Endothelial cell of umbilical vein (primary cell): ENCODE data around the gene PODXL2. TPM values are rescaled to one million over a fixed set of nuclear protein-coding genes. Genes with fewer than 3 reads are reported as not detected.

Source experiments
- BruUV-seq: library from RNA; stranded (reverse); fragments of 400-500 nt; replicated peaks from 2 replicates; lab custom pipeline; 2021; lab: Mats Ljungman, UMichigan
- CTCF ChIA-PET: fragments of 300-600, 350-600 bp; sonication (Branson Sonifier 250); formaldehyde crosslinking; loops from one replicate; lab custom pipeline; 2021; ENCODE audit warnings: antibody characterized with exemption, inconsistent platforms; lab: Charles Lee
- POLR2A ChIA-PET: fragments of 300-600, 350-600 bp; sonication (Branson Sonifier 250); formaldehyde crosslinking; loops from one replicate; lab custom pipeline; 2021; ENCODE audit warnings: antibody characterized with exemption, inconsistent platforms; lab: Charles Lee
- DNase-seq: peaks from one replicate; pipeline ENCODE4 v3.0.0-alpha.2; 2011; ENCODE audit warnings: low read depth, low spot score
- FAIRE-seq: peaks from 2 replicates; lab custom pipeline; 2011; peaks lifted over from hg19 to GRCh38; lab: Jason Lieb, UNC
- H2AFZ ChIP-seq: 2 replicates; pipeline ENCODE4 v1.6.0; 2012; ENCODE audit warnings: low read depth, low read length, control low read depth, inconsistent platforms
- H3K27ac ChIP-seq: 2 replicates; pipeline ENCODE4 v1.5.1; 2011; ENCODE audit warnings: low read depth, mild to moderate bottlenecking, control low read depth, low read length, moderate library complexity; ENCODE audit not compliant: insufficient read depth
- H3K27me3 ChIP-seq, 2 experiments: 2 replicates each; pipeline versions ENCODE4 v1.6.0 to v1.6.1; 2011; ENCODE audit warnings: low read length in 2 of 2, mixed read lengths in 1 of 2; ENCODE audit not compliant: control insufficient read depth in 2 of 2, insufficient read depth in 2 of 2
- H3K36me3 ChIP-seq, 2 experiments: 2 replicates in 1 of 2; 3 replicates in 1 of 2; pipeline ENCODE4 v1.5.1; 2011; ENCODE audit warnings: low read length in 2 of 2, mild to moderate bottlenecking in 1 of 2, moderate library complexity in 1 of 2; ENCODE audit not compliant: control insufficient read depth in 2 of 2, insufficient read depth in 2 of 2; ENCODE audit errors: extremely low read depth in 1 of 2
- H3K4me1 ChIP-seq: 3 replicates; pipeline ENCODE4 v1.5.1; 2011; ENCODE audit warnings: mild to moderate bottlenecking, low read length; ENCODE audit not compliant: control insufficient read depth, insufficient read depth; ENCODE audit errors: extremely low read depth
- H3K4me2 ChIP-seq: 2 replicates; pipeline ENCODE4 v1.6.1; 2011; ENCODE audit warnings: low read length, control low read depth, mixed read lengths; ENCODE audit not compliant: insufficient read depth
- H3K4me3 ChIP-seq, 3 experiments: fragments of 200-600 bp in 1 of 3; sonication (generic), shearing (Covaris generic) in 1 of 3; replicated peaks in 1 of 3; 2 replicates each; pipeline ENCODE4 v1.5.1; 2011 to 2016; ENCODE audit warnings: control low read depth in 3 of 3, low read length in 3 of 3, mild to moderate bottlenecking in 2 of 3, inconsistent platforms in 1 of 3, low read depth in 1 of 3, moderate library complexity in 1 of 3; ENCODE audit not compliant: insufficient read depth in 1 of 3
- H3K79me2 ChIP-seq: 2 replicates; pipeline ENCODE4 v1.6.0; 2012; ENCODE audit warnings: low read length, inconsistent platforms; ENCODE audit not compliant: control insufficient read depth, insufficient read depth
- H3K9ac ChIP-seq: replicated peaks from 2 replicates; pipeline ENCODE3; 2011; ENCODE audit warnings: low read length, control low read depth; ENCODE audit not compliant: insufficient read depth; ENCODE audit errors: extremely low read depth
- H3K9me1 ChIP-seq: replicated peaks from 3 replicates; pipeline ENCODE4 v1.6.0; 2011; ENCODE audit warnings: mild to moderate bottlenecking, low read length; ENCODE audit not compliant: control insufficient read depth, insufficient read depth; ENCODE audit errors: extremely low read depth
- H3K9me3 ChIP-seq: replicated peaks from 2 replicates; pipeline ENCODE4 v1.5.1; 2012; ENCODE audit warnings: low read length, inconsistent platforms; ENCODE audit not compliant: control insufficient read depth, insufficient read depth
- H4K20me1 ChIP-seq: replicated peaks from 2 replicates; pipeline ENCODE3; 2011; ENCODE audit warnings: mild to moderate bottlenecking, low read length; ENCODE audit not compliant: control insufficient read depth, insufficient read depth; ENCODE audit errors: extremely low read depth
- FOS ChIP-seq: IDR thresholded peaks from 2 replicates; pipeline ENCODE4 v1.6.1; 2011; ENCODE audit warnings: mild to moderate bottlenecking, low read length, moderate library complexity, borderline replicate concordance; ENCODE audit not compliant: insufficient read depth
- GATA2 ChIP-seq: IDR thresholded peaks from 2 replicates; pipeline ENCODE4 v1.7.0; 2011; ENCODE audit warnings: low read depth, mild to moderate bottlenecking, moderate library complexity, mixed read lengths, low read length; ENCODE audit not compliant: insufficient read length, insufficient read depth
- JUN ChIP-seq: IDR thresholded peaks from 2 replicates; pipeline ENCODE4 v1.6.1; 2011; ENCODE audit warnings: borderline replicate concordance, low read depth; ENCODE audit not compliant: insufficient read length, insufficient read depth
- POLR2AphosphoS5 ChIP-seq: IDR thresholded peaks from 2 replicates; pipeline ENCODE4 v1.6.1; 2012; ENCODE audit warnings: low read depth, mild to moderate bottlenecking, control low read depth, low read length, moderate library complexity; ENCODE audit not compliant: insufficient read depth
- dilution Hi-C: fragments of 300-500 bp; cut with MboI; formaldehyde crosslinking; loops from one replicate; pipeline ENCODE4 v1.15.0; 2019; ENCODE audit warnings: low sequenced_read_pairs; ENCODE audit not compliant: extremely low pct_ligation_motif_present
- intact Hi-C: fragments of 100-400 bp; cut with micrococcal nuclease; formaldehyde crosslinking; loops from one replicate; pipeline ENCODE4 v1.10.0; 2022
- polyA plus RNA-seq, 4 experiments: library from polyadenylated mRNA; depleted of rRNA in 3 of 4; stranded (reverse) in 3 of 4; unstranded in 1 of 4; fragments of >200 nt; gene quantifications; 2 replicates each; pipeline versions ENCODE4 v1.2.1 to v1.2.3, GENCODE V29; 2011 to 2012; ENCODE audit warnings: missing spikeins in 1 of 4
- total RNA-seq: library from RNA; stranded (reverse); gene quantifications from 2 replicates; pipeline ENCODE4 v1.2.3, GENCODE V29; 2021
- TF ChIP-seq, protein P1 (sequence below), 2 donors: IDR thresholded peaks; 1 replicate in 1 of 2; 2 replicates in 1 of 2; pipeline ENCODE4 v1.5.1; 2011; ENCODE audit warnings: low read length in 2 of 2, mild to moderate bottlenecking in 2 of 2, moderate library complexity in 2 of 2, control low read depth in 1 of 2, inconsistent platforms in 1 of 2, low read depth in 1 of 2; ENCODE audit not compliant: insufficient read depth in 1 of 2; ENCODE audit errors: extremely low read depth in 1 of 2

The PODXL2 gene
- total and polyA plus RNA-seq, 2 donors (not counting 3 experiments of a cell fraction or from before 2014, with no cell fraction given) = 5.5 to 6.5 TPM

DNA sequence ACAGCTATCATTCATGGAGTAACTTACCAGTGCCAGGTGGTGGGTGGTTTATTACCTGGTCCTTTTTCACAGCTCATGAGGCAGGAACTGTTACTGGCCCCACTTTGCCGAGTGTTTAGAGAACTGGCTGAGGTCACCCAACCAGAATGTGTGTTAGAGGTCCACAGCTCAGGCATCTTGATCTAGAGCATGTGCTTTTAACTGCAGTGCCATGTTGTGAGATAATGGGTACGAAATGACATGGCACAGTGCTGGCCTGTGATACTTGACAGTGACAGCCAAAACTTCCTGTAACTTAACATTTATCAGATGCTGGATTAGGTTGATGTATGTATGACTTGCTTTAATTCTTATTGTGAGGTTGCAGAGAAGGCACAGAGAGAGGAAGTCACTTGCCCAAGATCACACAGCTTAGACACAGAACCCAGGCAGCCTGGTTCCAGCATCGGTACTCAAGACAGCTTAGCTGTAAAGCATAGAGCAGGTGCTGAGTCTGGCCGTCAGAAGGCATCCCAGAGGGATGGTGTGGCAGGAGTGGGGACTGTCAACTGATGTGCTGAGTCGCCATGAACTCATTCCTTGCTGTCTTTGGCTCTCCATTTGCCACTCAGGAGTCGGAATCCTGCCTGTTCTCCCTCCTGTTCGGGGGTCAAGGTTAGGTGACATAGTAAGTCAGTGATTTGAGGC, 21.2 kb upstream of the PODXL2 start:
- H4K20me1 ChIP-seq = no peaks in the 10 kb centered on the region

More for the DNA sequence above, 21.2 kb upstream of the PODXL2 start:
- dilution Hi-C loops (no loop called here), intact Hi-C loops (no loop called here)
- H3K9me3 ChIP-seq = no peaks in the 10 kb centered on the region
- POLR2A ChIA-PET = no interaction called here
- H3K27me3 ChIP-seq = no peaks in the 10 kb centered on the region
- no peak overlapping the region for H3K4me3 ChIP-seq
- H2AFZ ChIP-seq = no peak overlapping the region
- DNase-seq = no peak
- no peak overlapping the region for H3K9ac ChIP-seq
- FAIRE-seq = no peak
- CTCF ChIA-PET = interaction anchor here (0.9 kb wide), 1 partner anchor 33 kb away, joined by 6 read pairs; no protein-coding TSS in a partner anchor
- TF ChIP-seq GATA2 = no peak
- TF ChIP-seq FOS = no peak
- no peak for TF ChIP-seq POLR2AphosphoS5
- TF ChIP-seq, protein P1, sequence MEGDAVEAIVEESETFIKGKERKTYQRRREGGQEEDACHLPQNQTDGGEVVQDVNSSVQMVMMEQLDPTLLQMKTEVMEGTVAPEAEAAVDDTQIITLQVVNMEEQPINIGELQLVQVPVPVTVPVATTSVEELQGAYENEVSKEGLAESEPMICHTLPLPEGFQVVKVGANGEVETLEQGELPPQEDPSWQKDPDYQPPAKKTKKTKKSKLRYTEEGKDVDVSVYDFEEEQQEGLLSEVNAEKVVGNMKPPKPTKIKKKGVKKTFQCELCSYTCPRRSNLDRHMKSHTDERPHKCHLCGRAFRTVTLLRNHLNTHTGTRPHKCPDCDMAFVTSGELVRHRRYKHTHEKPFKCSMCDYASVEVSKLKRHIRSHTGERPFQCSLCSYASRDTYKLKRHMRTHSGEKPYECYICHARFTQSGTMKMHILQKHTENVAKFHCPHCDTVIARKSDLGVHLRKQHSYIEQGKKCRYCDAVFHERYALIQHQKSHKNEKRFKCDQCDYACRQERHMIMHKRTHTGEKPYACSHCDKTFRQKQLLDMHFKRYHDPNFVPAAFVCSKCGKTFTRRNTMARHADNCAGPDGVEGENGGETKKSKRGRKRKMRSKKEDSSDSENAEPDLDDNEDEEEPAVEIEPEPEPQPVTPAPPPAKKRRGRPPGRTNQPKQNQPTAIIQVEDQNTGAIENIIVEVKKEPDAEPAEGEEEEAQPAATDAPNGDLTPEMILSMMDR (IDR thresholded peaks at IDR 0.05; ENCODE audit: extremely low read depth in 1 of 2, insufficient read depth in 1 of 2, low read depth in 1 of 2, low read length in 2 of 2) = no peak
- no peak for TF ChIP-seq JUN
- H3K27ac ChIP-seq = no peak overlapping the region
- no peaks in the 10 kb centered on the region for H3K9me1 ChIP-seq
- no peak overlapping the region for H3K4me2 ChIP-seq
- H3K4me1 ChIP-seq = peaks cover 4% of the 10 kb centered on the region
- H3K79me2 ChIP-seq = no peaks in the 10 kb centered on the region
- BruUV-seq = no TSS peak
- peaks cover 4 to 14% of the 10 kb centered on the region in 2 experiments for H3K36me3 ChIP-seq
